GM20000 (cell line): ENCODE results near the gene CRY2.
"Not testable (repeated sequence)": the region's sequence is repeated elsewhere in the genome, so short reads cannot be mapped to it uniquely, and the experiment has no call there.

Source experiments
- DNase-seq: peaks from one replicate; pipeline ENCODE4 v3.0.0; 2012; ENCODE audit warnings: low spot score
- TF ChIP-seq, protein P1 (sequence below): IDR thresholded peaks from 2 replicates; pipeline ENCODE4 v1.5.1; 2012; ENCODE audit warnings: mild to moderate bottlenecking, control low read depth; ENCODE audit errors: extremely low read depth, missing control alignments

The CRY2 gene

DNA sequence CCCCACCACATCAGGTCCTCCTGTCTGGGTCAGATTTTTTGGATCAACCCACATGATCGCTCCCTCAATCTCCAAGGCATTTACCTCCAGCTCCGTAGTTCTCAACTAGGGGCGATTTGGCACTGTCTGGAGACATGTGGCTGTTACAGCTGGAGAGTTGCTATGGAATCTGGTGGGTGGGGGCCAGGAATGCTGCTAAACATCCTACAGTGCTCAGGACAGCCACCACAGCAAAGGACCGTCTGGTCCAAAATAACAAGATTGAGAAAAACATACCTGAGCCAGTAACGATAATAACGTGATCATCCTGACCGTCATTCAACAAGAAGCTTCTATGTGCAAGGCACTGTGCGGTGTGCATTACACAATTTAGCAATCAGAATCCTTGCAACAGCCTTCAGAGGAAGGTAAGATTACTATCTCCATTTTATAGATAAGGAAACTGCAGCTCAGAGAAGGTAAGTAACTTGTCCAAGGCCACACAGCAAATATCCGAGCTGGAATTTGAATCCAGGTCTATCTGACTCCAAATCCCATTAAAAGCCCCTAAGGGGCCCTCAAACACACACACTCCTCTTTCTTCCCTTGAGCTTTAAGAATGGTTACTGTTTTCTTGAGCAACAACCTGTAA lies 14.3 kb upstream of the CRY2 start:
- TF ChIP-seq, protein P1, sequence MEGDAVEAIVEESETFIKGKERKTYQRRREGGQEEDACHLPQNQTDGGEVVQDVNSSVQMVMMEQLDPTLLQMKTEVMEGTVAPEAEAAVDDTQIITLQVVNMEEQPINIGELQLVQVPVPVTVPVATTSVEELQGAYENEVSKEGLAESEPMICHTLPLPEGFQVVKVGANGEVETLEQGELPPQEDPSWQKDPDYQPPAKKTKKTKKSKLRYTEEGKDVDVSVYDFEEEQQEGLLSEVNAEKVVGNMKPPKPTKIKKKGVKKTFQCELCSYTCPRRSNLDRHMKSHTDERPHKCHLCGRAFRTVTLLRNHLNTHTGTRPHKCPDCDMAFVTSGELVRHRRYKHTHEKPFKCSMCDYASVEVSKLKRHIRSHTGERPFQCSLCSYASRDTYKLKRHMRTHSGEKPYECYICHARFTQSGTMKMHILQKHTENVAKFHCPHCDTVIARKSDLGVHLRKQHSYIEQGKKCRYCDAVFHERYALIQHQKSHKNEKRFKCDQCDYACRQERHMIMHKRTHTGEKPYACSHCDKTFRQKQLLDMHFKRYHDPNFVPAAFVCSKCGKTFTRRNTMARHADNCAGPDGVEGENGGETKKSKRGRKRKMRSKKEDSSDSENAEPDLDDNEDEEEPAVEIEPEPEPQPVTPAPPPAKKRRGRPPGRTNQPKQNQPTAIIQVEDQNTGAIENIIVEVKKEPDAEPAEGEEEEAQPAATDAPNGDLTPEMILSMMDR: no peak
- no peak for DNase-seq

DNA sequence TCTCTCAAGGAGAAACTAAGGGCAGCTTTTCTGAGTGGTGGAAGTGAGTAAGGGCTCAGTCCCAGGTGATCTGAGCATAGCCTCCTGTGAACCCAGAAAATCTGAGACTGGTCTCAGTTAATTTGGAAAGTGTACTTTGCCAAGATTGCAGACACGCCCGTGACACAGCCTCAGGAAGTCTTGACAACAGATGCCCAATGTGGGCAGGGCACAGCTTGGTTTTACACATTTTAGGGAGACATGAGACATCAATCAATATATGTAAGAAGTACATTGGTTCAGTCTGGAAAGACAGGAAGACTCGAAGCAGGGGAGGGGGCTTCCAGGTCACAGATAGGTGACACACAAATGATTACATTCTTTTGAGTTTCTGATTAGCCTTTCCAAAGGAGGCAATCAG lies 13.5 kb upstream of the CRY2 start:
- no peak for DNase-seq
- TF ChIP-seq, protein P1: no peak

DNA sequence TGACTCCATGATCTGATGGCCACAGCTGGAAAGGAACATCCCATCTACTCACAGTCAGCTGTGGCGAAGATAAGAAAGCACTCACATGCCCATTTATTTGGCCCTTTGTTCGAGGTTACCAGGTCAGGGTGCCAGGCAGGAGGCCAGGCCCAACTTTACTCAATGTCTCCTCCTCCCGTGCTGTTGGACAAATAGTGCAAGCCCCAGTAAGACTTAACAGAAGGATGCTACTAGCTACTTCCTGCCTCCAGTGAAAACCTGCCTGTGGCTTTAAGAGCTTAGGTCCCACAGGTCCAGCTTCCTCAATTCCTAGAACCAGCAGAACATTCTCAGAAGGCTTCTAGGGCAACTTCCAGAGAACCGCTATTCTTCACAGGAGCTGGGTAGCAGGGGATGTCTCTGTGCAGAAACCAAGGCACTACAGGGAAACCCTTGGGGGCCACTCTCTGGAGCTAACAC lies 12.9 kb upstream of the CRY2 start:
- no peak for DNase-seq
- TF ChIP-seq, protein P1: no peak

DNA sequence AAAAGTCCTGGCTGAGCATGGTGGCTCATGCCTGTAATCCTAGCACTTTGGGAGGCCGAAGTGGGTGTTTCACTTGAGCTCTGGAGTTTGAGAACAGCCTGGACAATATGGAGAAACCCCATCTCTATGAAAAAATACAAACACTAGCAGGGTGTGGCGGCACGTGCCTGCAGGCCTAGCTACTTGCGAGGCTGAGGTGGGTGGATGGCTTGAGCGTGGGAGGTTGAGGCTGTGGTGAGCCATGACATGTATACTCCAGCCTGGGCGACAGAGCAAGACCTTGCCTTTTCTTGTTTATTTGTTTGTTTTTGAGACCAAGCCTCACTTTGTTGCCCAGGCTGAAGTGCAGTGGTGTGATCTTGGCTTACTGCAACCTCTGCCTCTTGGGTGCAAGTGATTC lies 8.1 kb upstream of the CRY2 start:
- TF ChIP-seq, protein P1: no peak
- DNase-seq: no peak

DNA sequence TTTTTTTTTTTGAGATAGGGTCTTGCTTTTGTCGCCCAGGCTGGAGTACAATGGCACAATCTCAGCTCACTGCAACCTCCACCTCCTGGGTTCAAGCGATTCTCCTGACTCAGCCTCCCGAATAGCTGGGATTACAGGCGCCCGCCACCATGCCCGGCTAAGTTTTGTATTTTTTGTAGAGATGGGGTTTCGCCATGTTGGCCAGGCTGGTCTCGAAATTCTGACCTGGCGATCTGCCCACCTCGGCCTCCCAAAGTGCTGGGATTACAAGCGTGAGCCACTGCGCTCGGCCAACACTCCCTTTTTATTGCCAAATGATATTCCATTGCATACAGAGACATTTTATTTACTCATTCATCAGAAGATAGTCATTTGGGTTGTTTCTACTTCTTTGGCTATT lies 7.0 kb upstream of the CRY2 start:
- DNase-seq: not testable (repeated sequence)

DNA sequence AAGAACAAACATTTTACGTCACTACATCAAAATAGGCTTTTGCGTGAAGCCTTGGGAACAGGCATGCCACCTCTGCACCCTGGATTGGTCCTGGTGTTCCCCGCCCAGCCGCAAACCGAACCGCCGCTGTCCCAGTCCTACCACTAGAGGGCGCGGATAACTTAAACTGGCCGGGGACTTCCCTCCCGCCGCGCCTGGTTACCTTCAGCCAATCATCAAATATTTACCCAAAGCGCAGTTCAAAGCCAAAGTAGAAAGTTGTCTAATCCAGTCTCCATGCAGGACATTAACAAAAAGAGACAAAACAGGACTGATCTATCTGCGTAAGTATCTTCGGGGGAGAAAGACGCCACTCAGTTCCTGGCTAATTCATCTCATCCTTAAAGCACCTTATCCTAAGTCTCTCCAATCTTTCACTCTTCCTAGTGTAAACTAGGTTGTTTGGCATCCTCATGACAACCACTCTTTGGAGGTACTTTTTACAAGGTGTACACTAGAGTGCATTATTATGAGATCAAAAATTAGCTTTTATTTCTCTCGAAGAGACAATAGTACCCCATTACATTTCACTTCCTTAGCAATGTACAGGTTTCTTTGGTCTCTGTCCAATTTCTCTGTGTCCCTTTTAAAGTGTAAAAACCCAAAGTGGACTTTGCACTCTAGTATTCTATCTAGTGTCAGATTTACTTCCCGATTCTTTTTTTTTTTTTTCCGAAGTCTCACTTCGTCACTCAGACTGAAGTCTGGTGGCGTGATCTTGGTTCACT lies 3.9 kb upstream of the CRY2 start:
- TF ChIP-seq, protein P1: peak; percentile 87

DNA sequence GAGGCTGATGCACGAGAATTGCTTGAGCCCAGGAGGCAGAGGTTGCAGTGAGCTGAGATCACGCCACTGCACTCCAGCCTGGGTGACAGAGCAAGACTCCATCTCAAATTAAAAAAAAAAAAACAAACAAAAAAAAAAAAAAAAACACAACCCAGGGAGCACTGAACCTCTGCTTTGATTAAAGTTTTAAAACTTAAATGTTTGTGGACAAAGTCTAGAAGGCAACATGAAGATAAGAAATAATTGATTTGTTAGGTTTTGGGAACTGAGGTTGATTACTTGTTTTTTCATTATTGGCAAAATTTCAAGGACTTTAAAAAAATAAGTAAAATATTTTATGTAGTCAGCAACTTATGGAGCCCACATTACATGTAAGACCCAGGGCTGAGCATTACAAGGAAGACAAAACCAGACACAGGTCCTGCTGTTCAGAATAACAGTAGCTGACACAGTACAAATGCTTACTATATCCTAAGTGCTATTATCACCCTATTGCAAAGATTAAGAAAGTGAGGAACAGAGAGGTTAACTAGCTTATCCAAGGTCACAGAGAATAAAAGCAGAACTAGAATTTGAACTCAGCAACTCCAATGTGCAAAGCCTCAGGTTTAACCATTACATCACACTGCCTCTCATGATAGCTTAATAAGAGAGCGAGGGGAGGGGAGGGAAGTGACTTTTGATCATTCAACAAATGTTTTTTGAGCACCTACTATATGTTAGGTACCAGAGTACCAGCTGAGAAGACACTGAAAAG lies 2.3 kb upstream of the CRY2 start:
- TF ChIP-seq, protein P1: no peak

More for the DNA sequence above, 3.9 kb upstream of the CRY2 start:
- peak; percentile 79 for DNase-seq

More for the DNA sequence above, 2.3 kb upstream of the CRY2 start:
- no peak for DNase-seq
